HG03558 (cell line): ENCODE data around the gene PRR36.
"Not testable (repeated sequence)": the region's sequence is repeated elsewhere in the genome, so short reads cannot be mapped to it uniquely, and the experiment has no call there.

Experiments used
- ATAC-seq: cut with Tn5 transposase; IDR thresholded peaks from one replicate; pipeline ENCODE4 v1.9.1; 2021; ENCODE audit warnings: moderate number of reproducible peaks; ENCODE audit not compliant: unreplicated experiment; ENCODE audit errors: extremely low read depth

The PRR36 gene

GRCh38 chr19:7874076-7874896, at the start of gene PRR36:
TSS of gene PRR36 (minus strand) at chr19:7874390. CDS start at chr19:7873689, 701 bp downstream.
- no peak for ATAC-seq

DNA sequence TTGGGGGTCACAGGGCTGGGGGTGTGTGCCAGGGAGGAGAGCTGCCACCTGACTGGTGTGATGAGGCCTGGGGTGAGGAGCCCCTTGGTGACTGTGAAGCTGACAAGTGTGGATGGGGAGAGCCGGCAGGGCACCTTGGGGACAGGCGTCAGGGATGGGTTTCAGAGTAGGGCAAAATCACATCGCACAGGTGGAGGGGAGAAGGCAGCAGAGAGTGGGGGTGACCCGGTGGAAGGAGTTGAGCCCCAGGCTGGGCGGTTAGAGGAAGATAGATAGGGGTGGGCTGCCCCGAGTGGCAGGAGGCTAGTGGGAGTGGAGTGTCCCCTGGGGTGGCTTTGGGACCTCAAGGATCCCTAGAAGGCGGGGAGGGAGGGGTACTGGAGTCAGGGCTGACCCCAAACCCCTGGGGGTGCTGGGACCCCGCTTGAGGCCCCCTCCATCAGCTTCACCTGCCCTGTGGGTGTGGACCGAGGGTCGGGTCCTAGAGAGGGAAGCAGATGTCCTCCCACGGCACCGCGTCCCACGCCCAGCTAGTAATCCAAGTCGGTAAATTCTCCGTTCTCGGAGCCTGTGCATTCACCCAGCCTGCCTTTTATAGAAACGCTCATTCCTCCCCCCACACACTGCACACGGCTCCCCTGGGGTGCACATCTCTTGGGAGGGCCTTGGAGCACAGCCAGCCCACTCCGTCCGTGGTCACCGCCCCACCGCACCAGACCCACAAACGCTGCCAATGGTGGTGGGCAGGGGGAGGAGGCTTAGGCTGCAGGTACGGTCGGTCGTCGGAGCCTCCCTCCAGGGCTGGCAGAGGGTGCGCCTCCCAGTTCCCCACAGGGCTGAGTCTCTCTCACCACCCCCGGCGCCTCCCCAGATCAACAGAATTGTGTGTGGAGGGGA, 49.4 kb upstream of the PRR36 start:
- ATAC-seq, result no peak

- ATAC-seq, result no peak
These were observed 48.6 kb upstream of the PRR36 start for GRCh38 chr19:7922836-7923195.

DNA sequence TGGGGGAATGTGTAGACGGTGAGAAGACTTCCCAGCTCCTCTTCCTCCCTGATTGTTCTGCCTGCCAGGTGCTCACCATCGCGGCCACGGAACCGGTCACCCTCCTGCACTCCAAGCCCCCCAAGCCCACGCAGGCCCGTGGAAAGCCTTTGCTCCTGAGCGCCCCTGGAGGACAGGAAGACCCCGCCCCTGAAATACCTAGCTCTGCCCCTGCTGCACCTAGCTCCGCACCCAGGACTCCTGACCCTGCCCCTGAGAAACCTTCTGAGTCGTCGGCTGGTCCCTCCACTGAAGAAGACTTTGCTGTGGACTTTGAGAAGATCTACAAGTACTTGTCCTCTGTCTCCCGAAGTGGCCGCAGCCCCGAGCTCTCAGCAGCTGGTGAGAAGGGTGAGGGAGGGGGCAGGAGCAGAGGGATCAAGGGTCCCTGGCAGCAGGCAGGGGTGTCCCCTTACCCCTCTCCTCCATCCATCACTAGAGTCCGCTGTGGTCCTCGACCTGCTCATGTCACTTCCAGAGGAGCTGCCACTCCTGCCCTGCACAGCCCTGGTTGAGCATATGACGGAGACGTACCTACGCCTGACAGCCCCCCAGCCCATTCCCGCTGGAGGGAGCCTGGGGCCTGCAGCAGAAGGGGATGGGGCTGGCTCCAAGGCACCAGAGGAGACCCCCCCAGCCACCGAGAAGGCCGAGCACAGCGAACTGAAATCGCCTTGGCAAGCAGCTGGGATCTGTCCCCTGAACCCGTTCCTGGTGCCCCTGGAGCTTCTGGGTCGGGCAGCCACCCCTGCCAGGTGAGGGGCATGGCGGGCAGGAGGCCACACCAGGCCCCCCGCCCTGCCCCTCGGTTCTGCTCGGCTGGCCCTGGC, 48.0 kb upstream of the PRR36 start:
- no peak for ATAC-seq

DNA sequence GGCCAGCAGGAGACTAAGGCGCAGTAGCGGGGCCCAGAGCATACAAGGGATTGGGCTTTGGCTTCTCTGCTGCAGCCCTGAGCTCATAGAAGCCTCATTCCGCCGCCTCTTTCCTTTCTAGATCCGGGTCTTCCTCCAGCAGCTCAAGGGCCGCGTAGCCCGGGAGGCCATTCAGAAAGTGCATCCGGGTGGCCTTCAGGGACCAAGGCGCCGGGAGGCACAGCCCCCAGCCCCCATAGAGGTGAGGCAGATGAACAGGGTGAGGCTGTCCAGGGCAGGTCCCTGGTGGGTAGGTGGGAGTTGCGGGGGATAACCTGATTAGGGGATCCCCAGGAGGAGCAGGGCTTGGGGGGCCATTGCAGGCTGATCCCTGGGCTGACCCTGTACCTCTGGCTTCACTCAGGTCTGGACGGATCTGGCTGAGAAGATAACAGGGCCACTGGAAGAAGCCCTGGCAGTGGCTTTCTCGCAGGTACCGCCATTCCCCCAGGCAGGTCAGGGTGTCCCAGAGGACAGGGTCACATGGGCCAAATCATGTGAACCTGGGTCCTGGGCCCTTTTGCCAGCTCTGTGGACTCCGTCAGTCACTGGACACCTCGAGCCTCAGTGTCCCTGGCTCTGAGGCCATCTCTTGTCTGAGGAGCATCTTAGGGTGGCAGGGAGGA, 47.2 kb upstream of the PRR36 start:
- no peak for ATAC-seq

DNA sequence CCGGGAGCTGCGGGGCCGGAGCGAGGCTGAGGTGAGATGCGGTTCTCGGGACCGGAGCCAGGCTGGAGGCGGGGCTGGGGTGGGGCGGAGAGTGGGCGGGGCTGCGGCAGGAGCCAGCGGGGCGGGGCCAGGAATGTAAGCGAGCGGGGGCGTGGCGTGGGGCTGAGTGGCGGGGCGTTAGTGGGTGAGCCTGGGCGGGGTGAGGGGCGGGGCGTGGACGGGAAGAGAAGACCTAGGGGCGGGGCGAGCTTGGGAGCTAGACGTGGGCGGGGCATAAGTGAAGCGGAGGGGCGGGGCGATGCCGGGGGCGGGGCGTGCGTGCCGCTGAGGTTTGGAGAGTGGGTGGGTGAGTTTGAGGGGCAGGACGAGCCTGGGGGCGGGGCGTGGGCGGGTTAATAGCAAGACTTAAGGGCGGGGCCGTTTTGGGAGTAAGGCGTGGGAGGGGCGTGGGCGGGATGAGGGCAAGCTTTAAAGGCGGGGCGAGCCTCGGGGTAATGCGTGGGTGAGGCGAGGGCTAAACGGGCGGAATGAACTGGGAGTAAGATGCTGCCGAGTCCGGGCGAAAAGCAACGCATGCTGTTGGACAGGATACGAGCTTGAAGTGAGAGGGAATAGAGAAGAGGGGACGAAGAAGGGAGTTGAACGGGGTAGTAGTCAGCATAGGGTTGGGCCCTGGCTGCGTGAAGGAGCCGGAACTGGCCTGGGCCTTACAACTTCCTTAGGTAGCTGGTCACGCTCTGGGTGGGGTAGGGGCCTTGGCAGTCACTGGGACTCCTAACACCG, 46.5 kb upstream of the PRR36 start:
- no peak for ATAC-seq

DNA sequence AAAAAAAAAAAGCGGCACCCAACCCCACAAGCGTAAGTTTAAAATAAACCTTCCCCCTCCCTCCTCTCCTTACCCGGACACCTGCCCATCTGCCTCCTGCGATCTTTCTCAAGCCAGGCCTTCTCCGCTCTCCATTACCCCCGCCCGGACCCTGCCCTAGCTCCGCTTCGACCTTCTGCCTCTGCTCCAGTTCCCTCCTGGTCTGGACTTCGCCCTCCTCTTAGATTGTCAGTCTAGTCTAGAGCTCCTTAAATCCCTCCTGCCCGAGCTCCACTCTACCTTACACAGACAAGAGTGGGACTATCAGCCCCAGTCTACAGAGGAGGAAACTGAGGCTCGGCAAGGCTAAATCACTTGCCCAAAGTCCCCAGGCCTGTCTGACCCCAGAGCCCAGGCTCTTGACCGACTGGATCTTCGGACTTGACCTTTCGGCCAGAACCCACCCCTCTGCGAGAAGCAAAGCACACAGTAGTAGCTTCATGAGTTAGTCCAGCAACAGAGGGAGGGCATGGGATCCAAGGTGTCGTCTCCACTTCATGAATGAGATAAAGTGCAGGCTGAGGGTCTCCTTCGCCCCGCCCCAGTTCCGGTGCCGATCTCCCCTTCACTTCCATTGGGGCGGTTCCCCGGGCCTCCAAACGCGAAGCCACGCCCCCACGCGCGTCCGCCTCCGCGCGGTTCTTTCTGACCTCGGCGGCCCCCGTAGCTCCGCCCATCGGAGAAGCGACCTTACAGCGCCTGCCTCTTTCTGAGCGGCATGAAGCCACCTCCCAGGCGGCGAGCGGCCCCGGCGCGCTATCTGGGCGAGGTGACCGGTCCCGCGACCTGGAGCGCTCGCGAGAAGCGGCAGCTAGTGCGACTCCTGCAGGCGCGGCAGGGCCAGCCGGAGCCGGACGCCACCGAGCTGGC, 45.7 kb upstream of the PRR36 start, which contains the start of gene SNAPC2:
TSS of gene SNAPC2 (plus strand) at position 729 of the 909 bp plus-strand sequence. CDS start at position 758, 29 bp downstream.
- no peak for ATAC-seq

DNA sequence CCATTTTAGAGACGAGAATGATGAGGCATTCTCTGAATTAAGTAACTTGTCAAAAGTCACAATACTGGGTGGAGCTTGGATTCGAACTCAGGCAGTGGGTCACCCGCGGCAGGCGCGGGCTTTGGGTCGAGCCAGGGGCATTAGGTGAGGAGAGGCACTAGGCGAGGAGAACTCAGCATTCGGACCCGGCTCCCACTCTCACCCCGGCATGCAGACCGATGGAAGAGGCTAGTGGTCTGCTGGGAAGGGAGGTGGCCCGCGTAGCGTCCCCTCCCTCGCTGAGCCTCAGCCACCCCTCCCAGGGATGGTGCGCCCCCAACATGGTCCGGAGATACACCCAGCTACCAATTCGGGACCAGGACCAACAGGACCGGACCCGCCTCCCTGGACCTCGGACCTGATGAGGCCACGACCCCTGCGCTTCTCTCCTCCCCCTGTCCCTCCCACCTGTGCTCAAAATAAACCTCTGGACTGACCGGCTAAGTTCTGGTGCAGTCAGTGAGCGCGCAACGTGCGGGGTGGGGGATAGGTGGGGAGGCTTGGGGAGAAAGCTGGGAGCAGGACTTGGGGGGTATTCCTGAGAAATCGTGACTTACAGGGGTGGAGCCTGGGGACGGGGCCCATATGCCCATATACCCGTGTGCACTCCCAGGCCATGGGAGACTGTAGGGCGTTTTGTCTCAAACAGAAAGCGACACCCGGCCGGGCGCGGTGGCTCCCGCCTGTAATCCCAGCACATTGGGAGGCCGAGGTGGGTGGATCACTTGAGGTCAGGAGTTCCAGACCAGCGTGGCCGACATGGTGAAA, 44.6 kb upstream of the PRR36 start:
- ATAC-seq, result no peak

- ATAC-seq, result not testable (repeated sequence)
These were observed 43.9 kb upstream of the PRR36 start for GRCh38 chr19:7918062-7918614.

GRCh38 chr19:7917267-7918061, 43.3 kb upstream of the PRR36 start:
- no peak for ATAC-seq

DNA sequence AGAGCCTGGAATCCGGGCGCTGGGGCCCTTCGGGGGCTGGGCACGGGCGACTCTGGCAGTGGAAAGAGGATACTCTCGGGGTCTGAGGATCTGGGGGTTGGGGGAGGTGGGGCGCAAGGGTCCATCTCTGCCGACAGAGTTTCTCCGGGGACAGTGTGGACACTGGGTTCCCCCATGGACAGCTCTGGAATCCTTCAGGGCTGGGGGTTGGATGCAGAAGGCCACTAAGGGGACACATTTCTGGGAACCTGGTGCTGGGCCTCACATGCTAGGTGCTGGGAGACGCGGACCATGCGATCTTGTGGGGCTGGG, 42.7 kb upstream of the PRR36 start:
- no peak for ATAC-seq

GRCh38 chr19:7916103-7916954, 42.1 kb upstream of the PRR36 start:
- ATAC-seq, result no peak

- ATAC-seq, result no peak
These were observed 41.3 kb upstream of the PRR36 start for GRCh38 chr19:7915250-7916102.

DNA sequence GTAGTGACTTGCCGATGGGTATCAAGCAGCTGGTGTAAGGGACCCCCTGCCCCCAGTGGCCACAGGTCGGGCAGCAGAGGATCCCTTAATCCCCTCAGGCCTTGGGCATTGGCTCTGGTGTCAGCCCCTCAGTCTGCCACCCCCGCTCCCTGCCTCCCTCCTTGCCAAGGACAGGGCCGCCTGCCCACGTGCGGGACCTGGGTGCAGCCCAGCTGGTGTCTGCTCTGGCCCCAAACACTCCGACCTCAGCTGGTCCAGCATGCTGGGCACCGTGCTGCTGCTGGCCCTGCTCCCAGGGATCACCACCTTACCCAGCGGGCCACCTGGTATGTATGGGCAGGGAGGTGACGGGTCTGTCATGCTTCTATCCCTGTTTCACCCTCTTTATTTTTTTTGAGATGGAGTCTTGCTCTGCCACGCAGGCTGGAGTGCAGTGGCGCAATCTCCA, 40.4 kb upstream of the PRR36 start, which contains the start of gene TGFBR3L:
TSS of gene TGFBR3L (plus strand) at position 233 of the 448 bp plus-strand sequence.
- ATAC-seq, result no peak
